K562 (cell line): ENCODE results near the gene BRD3OS. TPM values are rescaled to one million over a fixed set of nuclear protein-coding genes. Genes with fewer than 3 reads are reported as not detected.

Experiments
- ATAC-seq: fragments of 200-7000 bp; cut with Tn5 transposase; 3 replicates; pipeline ENCODE4 v1.9.1; 2020; ENCODE audit warnings: moderate library complexity
- BruUV-seq: library from RNA; stranded (reverse); fragments of 400-500 nt; replicated peaks from 2 replicates; lab custom pipeline; 2021; lab: Mats Ljungman, UMichigan
- CTCF ChIA-PET: fragments of 300-600 bp; formaldehyde crosslinking; extraction: SDS; loops from one replicate; lab custom pipeline; 2021; ENCODE audit warnings: low intra/inter-chr PET ratio; lab: Yijun Ruan, JAX
- POLR2A ChIA-PET: fragments of 300-600, 350-650 bp; sonication (Branson Sonifier 250); formaldehyde crosslinking; extraction: SDS; loops from one replicate; lab custom pipeline; 2021; ENCODE audit warnings: antibody characterized with exemption, inconsistent platforms; lab: Yijun Ruan, JAX
- DNase-seq, 4 experiments: peaks; one replicate each; pipeline versions ENCODE4 v3.0.0 to v3.0.0-alpha.2; 2011 to 2018; ENCODE audit warnings: low spot score in 3 of 4, mixed read lengths in 3 of 4; ENCODE audit errors: extremely low read depth in 1 of 4
- FAIRE-seq: peaks from 2 replicates; lab custom pipeline; 2011; peaks lifted over from hg19 to GRCh38; lab: Jason Lieb, UNC
- H2AFZ ChIP-seq: 2 replicates; pipeline ENCODE4 v1.6.0; 2011; ENCODE audit warnings: low read depth, low read length, control low read depth, inconsistent platforms
- H3K27ac ChIP-seq: fragments of 200-600 bp; 3 replicates; pipeline ENCODE4 v1.8.0; 2011; ENCODE audit warnings: low read depth, mild to moderate bottlenecking, control low read depth, inconsistent platforms, low read length, moderate library complexity, mixed read lengths; ENCODE audit errors: extremely low read depth
- H3K27me3 ChIP-seq, 2 experiments: fragments of 300-600 bp in 1 of 2; 2 replicates in 1 of 2; 3 replicates in 1 of 2; pipeline versions ENCODE4 v1.6.0 to v1.8.0; 2011; ENCODE audit warnings: inconsistent platforms in 2 of 2, low read length in 2 of 2, mild to moderate bottlenecking in 1 of 2, mixed read lengths in 1 of 2, moderate library complexity in 1 of 2; ENCODE audit not compliant: control insufficient read depth in 2 of 2, insufficient read depth in 2 of 2
- H3K36me3 ChIP-seq: fragments of 300-600 bp; 3 replicates; pipeline ENCODE4 v1.8.0; 2011; ENCODE audit warnings: mild to moderate bottlenecking, low read length, inconsistent platforms; ENCODE audit not compliant: control insufficient read depth, insufficient read depth
- H3K4me1 ChIP-seq, 2 experiments: fragments of 200-600 bp in 1 of 2; replicated peaks in 1 of 2; 2 replicates in 1 of 2; 3 replicates in 1 of 2; pipeline versions ENCODE4 v1.5.1 to v1.8.0; 2011; ENCODE audit warnings: inconsistent platforms in 2 of 2, low read length in 2 of 2, mild to moderate bottlenecking in 1 of 2, mixed read lengths in 1 of 2, moderate library complexity in 1 of 2; ENCODE audit not compliant: control insufficient read depth in 2 of 2, insufficient read depth in 2 of 2
- H3K4me2 ChIP-seq: 2 replicates; pipeline ENCODE4 v1.6.1; 2011; ENCODE audit warnings: low read length, control low read depth, inconsistent platforms, mixed read lengths; ENCODE audit not compliant: insufficient read depth
- H3K4me3 ChIP-seq: fragments of 200-600 bp; sonication (generic), shearing (Covaris generic); 2 replicates; pipeline ENCODE4 v1.5.1; 2016; ENCODE audit warnings: control low read depth, inconsistent platforms
- H3K79me2 ChIP-seq: fragments of 200-600 bp; 3 replicates; pipeline ENCODE4 v1.8.0; 2011; ENCODE audit warnings: low read length, inconsistent platforms; ENCODE audit not compliant: control insufficient read depth, insufficient read depth
- H3K9ac ChIP-seq, 2 experiments: 2 replicates each; pipeline versions ENCODE4 v1.6.0 to v1.6.1; 2011; ENCODE audit warnings: low read depth in 2 of 2, low read length in 2 of 2, control low read depth in 1 of 2, inconsistent platforms in 1 of 2, mild to moderate bottlenecking in 1 of 2, mixed read lengths in 1 of 2; ENCODE audit not compliant: insufficient read depth in 1 of 2
- H3K9me1 ChIP-seq: one replicate; pipeline ENCODE4 v1.6.0; 2011; ENCODE audit warnings: inconsistent platforms, mild to moderate bottlenecking, low read length, moderate library complexity; ENCODE audit not compliant: control insufficient read depth, insufficient read depth
- H3K9me3 ChIP-seq: replicated peaks from 2 replicates; pipeline ENCODE4 v1.5.1; 2011; ENCODE audit warnings: low read depth, low read length, inconsistent platforms; ENCODE audit not compliant: control insufficient read depth, insufficient read depth
- H4K20me1 ChIP-seq: replicated peaks from 2 replicates; pipeline ENCODE4 v1.6.1; 2011; ENCODE audit warnings: low read length, inconsistent platforms, mixed read lengths; ENCODE audit not compliant: control insufficient read depth, insufficient read depth
- CSDE1 ChIP-seq, 2 experiments: fragments of 450-650 bp; IDR thresholded peaks; 2 replicates each; pipeline ENCODE4 v1.6.1; 2016; ENCODE audit warnings: mild to moderate bottlenecking in 1 of 2
- CXXC5 ChIP-seq: fragments of 250-450 bp; sonication (Bioruptor Pico); IDR thresholded peaks from 2 replicates; pipeline ENCODE4 v1.8.0; 2022; ENCODE audit warnings: inconsistent platforms, mild to moderate bottlenecking, moderate library complexity
- FOXJ2 ChIP-seq: fragments of 200-800 bp; sonication (Bioruptor generic); IDR thresholded peaks from 2 replicates; pipeline ENCODE4 v1.6.1; 2016; ENCODE audit warnings: missing genetic modification characterization, missing compliant biosample characterization
- SMARCC2 ChIP-seq: fragments of 450-650 bp; IDR thresholded peaks from 2 replicates; pipeline ENCODE4 v1.6.1; 2017; ENCODE audit warnings: antibody characterized with exemption, moderate library complexity, mild to moderate bottlenecking, low read depth
- SPI1 ChIP-seq: IDR thresholded peaks from 2 replicates; pipeline ENCODE4 v1.6.1; 2011; ENCODE audit warnings: low read depth, low read length, control low read depth, borderline replicate concordance
- ZNF140 ChIP-seq: fragments of 250-450 bp; sonication (Bioruptor Pico); IDR thresholded peaks from 2 replicates; pipeline ENCODE4 v1.8.0; 2021; ENCODE audit warnings: moderate library complexity, mild to moderate bottlenecking, inconsistent platforms
- ZSCAN32 ChIP-seq: fragments of 450-650 bp; formaldehyde crosslinking; IDR thresholded peaks from 2 replicates; pipeline ENCODE4 v1.4.0; 2020; ENCODE audit warnings: mild to moderate bottlenecking, moderate library complexity
- WGBS: fragments of 100-300 bp; shearing (Covaris generic); methylation state at CpG from one replicate; pipeline ENCODE4 v1.1.6; 2016; ENCODE audit warnings: low coverage, mixed read lengths; ENCODE audit not compliant: insufficient coverage; ENCODE audit errors: missing lambda C conversion rate; 5-methylcytosine and 5-hydroxymethylcytosine counted together
- in situ Hi-C: fragments of 300-500 bp; cut with MboI; formaldehyde crosslinking; loops from 4 replicates; pipeline ENCODE4 v1.15.0; 2018; ENCODE audit warnings: inconsistent platforms, mixed read lengths
- intact Hi-C: fragments of 100-400 bp; cut with micrococcal nuclease; formaldehyde crosslinking; loops from 2 replicates; pipeline ENCODE4 v1.14.2; 2022
- polyA plus RNA-seq, 8 experiments: library from polyadenylated mRNA; depleted of rRNA in 4 of 8; stranded (reverse) in 5 of 8; unstranded in 3 of 8; fragments of >200 nt; fragmentation: Nextera tagmentation in 2 of 8; fragmentation: Illumina TruSeq in 1 of 8; extraction: Ambion mirVana in 2 of 8; extraction: Trizol in 1 of 8; gene quantifications; 2 replicates each; pipeline versions ENCODE4 v1.2.1 to v1.2.3, GENCODE V29; 2011 to 2014; ENCODE audit warnings: inconsistent platforms in 1 of 8, missing spikeins in 1 of 8
- total RNA-seq, 7 experiments: library from RNA; depleted of rRNA in 6 of 7; stranded (reverse); fragments of >200 nt in 6 of 7; fragmentation: Illumina TruSeq in 2 of 7; extraction: Trizol in 2 of 7; gene quantifications; 2 replicates each; pipeline versions ENCODE4 v1.2.1 to v1.2.3, GENCODE V29; 2011 to 2021; ENCODE audit warnings: low replicate concordance in 1 of 7
- TF ChIP-seq, protein P1 (sequence below): fragments of 250-450 bp; sonication (Bioruptor Pico); IDR thresholded peaks from 2 replicates; pipeline ENCODE4 v1.5.1; 2021; ENCODE audit warnings: mild to moderate bottlenecking
- TF ChIP-seq, protein P2 (sequence below): fragments of 450-650 bp; formaldehyde crosslinking; IDR thresholded peaks from 2 replicates; pipeline ENCODE4 v1.4.0; 2020; ENCODE audit warnings: mild to moderate bottlenecking, moderate library complexity
- TF ChIP-seq, protein P3 (sequence below): sonication (generic); formaldehyde crosslinking; IDR thresholded peaks from 2 replicates; pipeline ENCODE4 v1.8.0; 2022; ENCODE audit warnings: mild to moderate bottlenecking, missing genetic modification reagents

The BRD3OS gene
- total and polyA plus RNA-seq, 9 of the 15 experiments (the other 6 are each of a cell fraction or from before 2014, with no cell fraction given), result 1.1 to 8.7 (median 5.9) TPM

DNA sequence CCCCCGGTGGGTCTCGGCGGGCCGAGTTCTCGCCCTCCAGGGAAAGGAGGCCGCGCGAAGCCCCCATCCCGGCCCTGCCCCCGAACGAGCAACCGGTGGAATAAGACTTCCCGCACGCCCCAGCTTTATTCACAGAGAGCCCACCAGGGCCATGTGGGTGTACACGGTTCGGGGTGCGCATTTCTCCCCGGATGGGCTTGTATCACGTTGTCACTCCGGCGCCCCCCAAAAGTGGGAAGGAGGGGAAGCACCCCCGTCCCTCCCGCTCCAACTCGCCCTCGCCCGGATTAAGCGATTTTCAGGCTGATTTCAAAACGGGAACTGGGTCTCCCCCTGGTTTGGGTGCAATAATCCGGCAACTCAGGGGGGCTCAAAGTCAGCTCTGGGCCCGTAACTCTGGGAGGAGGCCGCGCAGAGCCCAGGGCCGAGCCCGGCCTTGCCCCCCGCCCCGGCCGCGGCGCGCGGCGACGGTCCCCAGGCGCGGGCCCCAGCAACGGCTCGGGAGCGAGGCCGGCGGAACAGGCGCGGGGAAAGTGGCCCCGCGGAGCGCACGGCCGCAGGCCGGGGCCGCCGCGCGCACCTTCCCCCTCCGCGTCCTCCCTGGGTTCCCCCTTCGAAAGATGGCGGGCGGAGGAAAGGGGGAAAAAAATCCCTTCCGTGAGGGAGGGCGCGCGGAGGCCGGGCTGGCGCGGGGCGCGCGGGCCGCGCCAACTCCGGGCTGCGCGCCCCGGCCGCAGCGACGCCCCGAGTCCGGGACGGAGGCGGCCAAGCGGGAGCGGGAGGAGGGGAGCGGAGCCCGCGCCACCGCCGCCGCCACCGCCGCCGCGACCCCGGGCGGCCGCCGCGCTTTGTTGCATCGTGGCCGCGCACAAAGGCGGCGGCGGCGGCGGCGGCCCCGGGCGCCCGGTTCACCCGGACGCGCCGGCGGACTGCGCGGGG lies 41.9 kb downstream of the BRD3OS start:
- 1% methylated on average over 33 of the region's 126 CpGs for WGBS
- ChIA-PET POLR2A (interaction anchor here (0.6 to 0.8 kb wide), 3 partner anchors 18 to 604 kb away, joined by 3 to 4 read pairs (median 3); no protein-coding TSS in a partner anchor), CTCF (no interaction called here)
- H3K4me1 ChIP-seq, result peaks cover 10 to 43% of the 10 kb centered on the region in 2 experiments; a peak in 4 of 5 replicates
- no peaks in the 10 kb centered on the region for H3K36me3 ChIP-seq
- peak overlapping the region; percentile 63 for H2AFZ ChIP-seq
- no TSS peak for BruUV-seq
- peak overlapping the region; percentile 85 for H3K27ac ChIP-seq
- peaks cover 49% of the 10 kb centered on the region for H3K79me2 ChIP-seq
- DNase-seq (peak; percentile 32 to 71 (median 62)), ATAC-seq (peak; percentile 24), FAIRE-seq (no peak)
- intact Hi-C loops, result no loop called here
- peaks cover 3% of the 10 kb centered on the region for H3K9me1 ChIP-seq
- in situ Hi-C loops, result no loop called here
- no peaks in the 10 kb centered on the region for H3K9me3 ChIP-seq
- H3K4me3 ChIP-seq, result peak overlapping the region; percentile 75
- H3K27me3 ChIP-seq, result peaks cover 24 to 31% of the 10 kb centered on the region in 2 experiments
- H3K9ac ChIP-seq, result peak overlapping the region; percentile 84 to 95
- H4K20me1 ChIP-seq, result peaks cover 3% of the 10 kb centered on the region; the same call in 1 of the 2 replicates
- H3K4me2 ChIP-seq, result peak overlapping the region; percentile 77
- TF ChIP-seq SMARCC2, result no peak
- no peak for TF ChIP-seq ZNF140 (CRISPR knock-in tag)
- TF ChIP-seq, protein P1, sequence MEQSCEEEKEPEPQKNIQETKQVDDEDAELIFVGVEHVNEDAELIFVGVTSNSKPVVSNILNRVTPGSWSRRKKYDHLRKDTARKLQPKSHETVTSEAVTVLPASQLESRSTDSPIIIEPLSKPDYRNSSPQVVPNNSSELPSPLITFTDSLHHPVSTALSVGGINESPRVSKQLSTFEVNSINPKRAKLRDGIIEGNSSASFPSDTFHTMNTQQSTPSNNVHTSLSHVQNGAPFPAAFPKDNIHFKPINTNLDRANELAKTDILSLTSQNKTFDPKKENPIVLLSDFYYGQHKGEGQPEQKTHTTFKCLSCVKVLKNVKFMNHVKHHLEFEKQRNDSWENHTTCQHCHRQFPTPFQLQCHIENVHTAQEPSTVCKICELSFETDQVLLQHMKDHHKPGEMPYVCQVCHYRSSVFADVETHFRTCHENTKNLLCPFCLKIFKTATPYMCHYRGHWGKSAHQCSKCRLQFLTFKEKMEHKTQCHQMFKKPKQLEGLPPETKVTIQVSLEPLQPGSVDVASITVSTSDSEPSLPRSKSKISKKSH (CRISPR knock-in tag), result no peak
- peak; percentile 36; the same call in 1 of the 2 replicates for TF ChIP-seq CXXC5 (CRISPR knock-in tag)
- no peak for TF ChIP-seq FOXJ2 (tag)
- TF ChIP-seq, protein P2, sequence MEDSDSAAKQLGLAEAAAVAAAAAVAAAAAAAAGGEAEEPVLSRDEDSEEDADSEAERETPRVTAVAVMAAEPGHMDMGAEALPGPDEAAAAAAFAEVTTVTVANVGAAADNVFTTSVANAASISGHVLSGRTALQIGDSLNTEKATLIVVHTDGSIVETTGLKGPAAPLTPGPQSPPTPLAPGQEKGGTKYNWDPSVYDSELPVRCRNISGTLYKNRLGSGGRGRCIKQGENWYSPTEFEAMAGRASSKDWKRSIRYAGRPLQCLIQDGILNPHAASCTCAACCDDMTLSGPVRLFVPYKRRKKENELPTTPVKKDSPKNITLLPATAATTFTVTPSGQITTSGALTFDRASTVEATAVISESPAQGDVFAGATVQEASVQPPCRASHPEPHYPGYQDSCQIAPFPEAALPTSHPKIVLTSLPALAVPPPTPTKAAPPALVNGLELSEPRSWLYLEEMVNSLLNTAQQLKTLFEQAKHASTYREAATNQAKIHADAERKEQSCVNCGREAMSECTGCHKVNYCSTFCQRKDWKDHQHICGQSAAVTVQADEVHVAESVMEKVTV (CRISPR knock-in tag), result no peak
- no peak for TF ChIP-seq ZSCAN32
- peak; percentile 72; the same call in 1 of the 2 replicates for TF ChIP-seq SPI1
- no peak for TF ChIP-seq CSDE1 (IDR thresholded peaks at IDR 0.05)
- TF ChIP-seq, protein P3, sequence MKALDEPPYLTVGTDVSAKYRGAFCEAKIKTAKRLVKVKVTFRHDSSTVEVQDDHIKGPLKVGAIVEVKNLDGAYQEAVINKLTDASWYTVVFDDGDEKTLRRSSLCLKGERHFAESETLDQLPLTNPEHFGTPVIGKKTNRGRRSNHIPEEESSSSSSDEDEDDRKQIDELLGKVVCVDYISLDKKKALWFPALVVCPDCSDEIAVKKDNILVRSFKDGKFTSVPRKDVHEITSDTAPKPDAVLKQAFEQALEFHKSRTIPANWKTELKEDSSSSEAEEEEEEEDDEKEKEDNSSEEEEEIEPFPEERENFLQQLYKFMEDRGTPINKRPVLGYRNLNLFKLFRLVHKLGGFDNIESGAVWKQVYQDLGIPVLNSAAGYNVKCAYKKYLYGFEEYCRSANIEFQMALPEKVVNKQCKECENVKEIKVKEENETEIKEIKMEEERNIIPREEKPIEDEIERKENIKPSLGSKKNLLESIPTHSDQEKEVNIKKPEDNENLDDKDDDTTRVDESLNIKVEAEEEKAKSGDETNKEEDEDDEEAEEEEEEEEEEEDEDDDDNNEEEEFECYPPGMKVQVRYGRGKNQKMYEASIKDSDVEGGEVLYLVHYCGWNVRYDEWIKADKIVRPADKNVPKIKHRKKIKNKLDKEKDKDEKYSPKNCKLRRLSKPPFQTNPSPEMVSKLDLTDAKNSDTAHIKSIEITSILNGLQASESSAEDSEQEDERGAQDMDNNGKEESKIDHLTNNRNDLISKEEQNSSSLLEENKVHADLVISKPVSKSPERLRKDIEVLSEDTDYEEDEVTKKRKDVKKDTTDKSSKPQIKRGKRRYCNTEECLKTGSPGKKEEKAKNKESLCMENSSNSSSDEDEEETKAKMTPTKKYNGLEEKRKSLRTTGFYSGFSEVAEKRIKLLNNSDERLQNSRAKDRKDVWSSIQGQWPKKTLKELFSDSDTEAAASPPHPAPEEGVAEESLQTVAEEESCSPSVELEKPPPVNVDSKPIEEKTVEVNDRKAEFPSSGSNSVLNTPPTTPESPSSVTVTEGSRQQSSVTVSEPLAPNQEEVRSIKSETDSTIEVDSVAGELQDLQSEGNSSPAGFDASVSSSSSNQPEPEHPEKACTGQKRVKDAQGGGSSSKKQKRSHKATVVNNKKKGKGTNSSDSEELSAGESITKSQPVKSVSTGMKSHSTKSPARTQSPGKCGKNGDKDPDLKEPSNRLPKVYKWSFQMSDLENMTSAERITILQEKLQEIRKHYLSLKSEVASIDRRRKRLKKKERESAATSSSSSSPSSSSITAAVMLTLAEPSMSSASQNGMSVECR (CRISPR knock-in tag), result 0 out of 2 replicates have a peak, but pooled peaks have one; percentile 44
